ENCODE measurements around the gene NFIA.

NFIA gene

GRCh38 chr1:61083807-61084440, 1.6 kb downstream of the NFIA start:
- DNase-seq (ENCODE audit: low read depth) = no peak

- DNase-seq (ENCODE audit: low read depth) = no peak
Observed at GRCh38 chr1:61084491-61085031, 2.2 kb downstream of the NFIA start.

- no peak for DNase-seq (ENCODE audit: low read depth)
Observed at GRCh38 chr1:61085206-61085982, 3.0 kb downstream of the NFIA start.

GRCh38 chr1:61085983-61086644, 3.8 kb downstream of the NFIA start:
- DNase-seq (ENCODE audit: low read depth) = no peak

GRCh38 chr1:61087571-61087970, 5.2 kb downstream of the NFIA start:
- DNase-seq (ENCODE audit: low read depth) = no peak

GRCh38 chr1:61088163-61088974, 6.0 kb downstream of the NFIA start:
- DNase-seq (ENCODE audit: low read depth) = no peak

- DNase-seq (ENCODE audit: low read depth) = no peak
Observed at GRCh38 chr1:61089338-61089737, 7.0 kb downstream of the NFIA start.

GRCh38 chr1:61089741-61090140, 7.4 kb downstream of the NFIA start:
- DNase-seq (ENCODE audit: low read depth) = no peak

- no peak for DNase-seq (ENCODE audit: low read depth)
Observed at GRCh38 chr1:61090546-61091202, 8.3 kb downstream of the NFIA start.

- no peak for DNase-seq (ENCODE audit: low read depth)
Observed at GRCh38 chr1:61091455-61091854, 9.1 kb downstream of the NFIA start.

GRCh38 chr1:61092642-61093041, 10.3 kb downstream of the NFIA start:
- no peak for DNase-seq (ENCODE audit: low read depth)

- DNase-seq (ENCODE audit: low read depth) = no peak
Observed at GRCh38 chr1:61093525-61094137, 11.3 kb downstream of the NFIA start.

- no peak for DNase-seq (ENCODE audit: low read depth)
Observed at GRCh38 chr1:61094677-61095469, 12.5 kb downstream of the NFIA start.

- no peak for DNase-seq (ENCODE audit: low read depth)
Observed at GRCh38 chr1:61095470-61095812, 13.1 kb downstream of the NFIA start.

GRCh38 chr1:61097317-61097716, 15.0 kb downstream of the NFIA start:
- peak; percentile 71 for DNase-seq (ENCODE audit: low read depth)

- DNase-seq (ENCODE audit: low read depth) = no peak
Observed at GRCh38 chr1:61097722-61098121, 15.4 kb downstream of the NFIA start.

GRCh38 chr1:61098333-61098732, 16.0 kb downstream of the NFIA start:
- DNase-seq (ENCODE audit: low read depth) = no peak

GRCh38 chr1:61098906-61099437, 16.6 kb downstream of the NFIA start:
- no peak for DNase-seq (ENCODE audit: low read depth)

- no peak for DNase-seq (ENCODE audit: low read depth)
Observed at GRCh38 chr1:61100578-61100977, 18.2 kb downstream of the NFIA start.

- no peak for DNase-seq (ENCODE audit: low read depth)
Observed at GRCh38 chr1:61101536-61101935, 19.2 kb downstream of the NFIA start.

All from amniotic epithelial cell (primary cell).